Muscle of back (tissue), 11 donors: ENCODE data around the gene ARL15. TPM values are rescaled to one million over a fixed set of nuclear protein-coding genes. Genes with fewer than 3 reads are reported as not detected.
"Not testable (repeated sequence)": the region's sequence is repeated elsewhere in the genome, so short reads cannot be mapped to it uniquely, and the experiment has no call there.

Experiments used
- DNase-seq, 3 donors: peaks; one replicate each; pipeline versions ENCODE4 v3.0.0 to v3.0.0-alpha.2; 2013
- polyA plus RNA-seq, 10 donors: library from polyadenylated mRNA; unstranded; fragments of 120-200 nt; gene quantifications; one replicate each; pipeline ENCODE4 v1.2.1, GENCODE V29; 2013; ENCODE audit not compliant: insufficient read length in 10 of 10

Gene ARL15
- polyA plus RNA-seq, 10 donors: 22.5 to 30.3 (median 27.3) TPM

- not testable (repeated sequence) for DNase-seq
These were observed 266.1 kb downstream of the ARL15 start for GRCh38 chr5:54044276-54044675.

- peak; percentile 75 to 88 (median 75) for DNase-seq
These were observed 269.6 kb downstream of the ARL15 start for GRCh38 chr5:54040804-54041203.

- DNase-seq: no peak
These were observed 270.4 kb downstream of the ARL15 start for GRCh38 chr5:54040018-54040417.

- DNase-seq: no peak
These were observed 273.2 kb downstream of the ARL15 start for GRCh38 chr5:54037205-54037604.

GRCh38 chr5:54030981-54031380 is 279.4 kb downstream of the ARL15 start:
- no peak for DNase-seq

GRCh38 chr5:54024466-54024865 is 285.9 kb downstream of the ARL15 start:
- DNase-seq: no peak

- DNase-seq: no peak
These were observed 288.1 kb downstream of the ARL15 start for GRCh38 chr5:54022223-54022622.

- no peak for DNase-seq
These were observed 288.8 kb downstream of the ARL15 start for GRCh38 chr5:54021431-54022164.

GRCh38 chr5:54018438-54018837 is 291.9 kb downstream of the ARL15 start:
- no peak for DNase-seq

- no peak for DNase-seq
These were observed 292.8 kb downstream of the ARL15 start for GRCh38 chr5:54017580-54017979.

- DNase-seq: peak in 1 of 3 donors; percentile 69
These were observed 296.7 kb downstream of the ARL15 start for GRCh38 chr5:54013556-54014194.

GRCh38 chr5:54009828-54010227 is 300.5 kb downstream of the ARL15 start:
- no peak for DNase-seq

- peak in 1 of 3 donors; percentile 36 for DNase-seq
These were observed 301.0 kb downstream of the ARL15 start for GRCh38 chr5:54009357-54009756.

- DNase-seq: peak in 1 of 3 donors; percentile 66
These were observed 302.3 kb downstream of the ARL15 start for GRCh38 chr5:54007827-54008777.

GRCh38 chr5:54004697-54005096 is 305.7 kb downstream of the ARL15 start:
- DNase-seq: no peak

GRCh38 chr5:54002779-54003178 is 307.6 kb downstream of the ARL15 start:
- DNase-seq: no peak

- peak; percentile 70 to 84 (median 73) for DNase-seq
These were observed 308.2 kb downstream of the ARL15 start for GRCh38 chr5:54001976-54002775.

- peak in 1 of 3 donors; percentile 55 for DNase-seq
These were observed 310.4 kb downstream of the ARL15 start for GRCh38 chr5:54000011-54000410.

GRCh38 chr5:53997736-53998627 is 312.4 kb downstream of the ARL15 start:
- no peak for DNase-seq

GRCh38 chr5:53996008-53996407 is 314.4 kb downstream of the ARL15 start:
- no peak for DNase-seq
